ENCODE data around the gene GIMAP2.

Gene GIMAP2

GRCh38 chr7:150686030-150686631 lies 625 bp downstream of the GIMAP2 start:
- no peak for DNase-seq (ENCODE audit: low read depth, low spot score)
- Histone ChIP-seq H3K27me3 (ENCODE audit: insufficient read depth, insufficient read length) (peaks cover 7% of the 10 kb centered on the region), H3K4me1 (ENCODE audit: insufficient read depth, insufficient read length) (no peaks in the 10 kb centered on the region), H3K9me3 (ENCODE audit: insufficient read depth, low read length) (no peaks in the 10 kb centered on the region), H3K4me3 (ENCODE audit: insufficient read length, low read depth) (no peak overlapping the region), H3K9ac (ENCODE audit: insufficient read length, low read depth) (no peak overlapping the region), H3K36me3 (ENCODE audit: insufficient read depth, insufficient read length, low read length) (no peaks in the 10 kb centered on the region)
- TF ChIP-seq ZNF274 (IDR thresholded peaks at IDR 0.05; ENCODE audit: low read depth, low read length): no peak
- TF ChIP-seq SUZ12 (IDR thresholded peaks at IDR 0.05; ENCODE audit: extremely low read depth, insufficient read depth, insufficient read length): no peak
- TF ChIP-seq YY1 (IDR thresholded peaks at IDR 0.05; ENCODE audit: insufficient read depth, insufficient read length): no peak

GRCh38 chr7:150688630-150689029 lies 3.1 kb downstream of the GIMAP2 start:
- no peak for DNase-seq (ENCODE audit: low read depth, low spot score)
- Histone ChIP-seq H3K9me3 (ENCODE audit: insufficient read depth, low read length) (no peaks in the 10 kb centered on the region), H3K36me3 (ENCODE audit: insufficient read depth, insufficient read length, low read length) (no peaks in the 10 kb centered on the region), H3K9ac (ENCODE audit: insufficient read length, low read depth) (no peak overlapping the region), H3K4me3 (ENCODE audit: insufficient read length, low read depth) (no peak overlapping the region), H3K27me3 (ENCODE audit: insufficient read depth, insufficient read length) (peaks cover 14% of the 10 kb centered on the region), H3K4me1 (ENCODE audit: insufficient read depth, insufficient read length) (no peaks in the 10 kb centered on the region)
- TF ChIP-seq SUZ12 (IDR thresholded peaks at IDR 0.05; ENCODE audit: extremely low read depth, insufficient read depth, insufficient read length) (no peak), ZNF274 (IDR thresholded peaks at IDR 0.05; ENCODE audit: low read depth, low read length) (no peak), YY1 (IDR thresholded peaks at IDR 0.05; ENCODE audit: insufficient read depth, insufficient read length) (no peak)

- Histone ChIP-seq H3K4me1 (ENCODE audit: insufficient read depth, insufficient read length) (no peaks in the 10 kb centered on the region), H3K27me3 (ENCODE audit: insufficient read depth, insufficient read length) (peaks cover 63% of the 10 kb centered on the region), H3K9me3 (ENCODE audit: insufficient read depth, low read length) (no peaks in the 10 kb centered on the region), H3K36me3 (ENCODE audit: insufficient read depth, insufficient read length, low read length) (no peaks in the 10 kb centered on the region), H3K4me3 (ENCODE audit: insufficient read length, low read depth) (no peak overlapping the region), H3K9ac (ENCODE audit: insufficient read length, low read depth) (no peak overlapping the region)
- no peak for TF ChIP-seq YY1 (IDR thresholded peaks at IDR 0.05; ENCODE audit: insufficient read depth, insufficient read length)
- TF ChIP-seq ZNF274 (IDR thresholded peaks at IDR 0.05; ENCODE audit: low read depth, low read length): no peak
- no peak for TF ChIP-seq SUZ12 (IDR thresholded peaks at IDR 0.05; ENCODE audit: extremely low read depth, insufficient read depth, insufficient read length)
- DNase-seq (ENCODE audit: low read depth, low spot score): no peak
Measured at GRCh38 chr7:150695654-150696053, 10.1 kb downstream of the GIMAP2 start.

- H3K4me1 ChIP-seq (ENCODE audit: insufficient read depth, insufficient read length): no peaks in the 10 kb centered on the region
- no peaks in the 10 kb centered on the region for H3K36me3 ChIP-seq (ENCODE audit: insufficient read depth, insufficient read length, low read length)
- DNase-seq (ENCODE audit: low read depth, low spot score): no peak
- no peak for TF ChIP-seq YY1 (IDR thresholded peaks at IDR 0.05; ENCODE audit: insufficient read depth, insufficient read length)
- TF ChIP-seq ZNF274 (IDR thresholded peaks at IDR 0.05; ENCODE audit: low read depth, low read length): no peak
- no peak for TF ChIP-seq SUZ12 (IDR thresholded peaks at IDR 0.05; ENCODE audit: extremely low read depth, insufficient read depth, insufficient read length)
- no peak overlapping the region for H3K4me3 ChIP-seq (ENCODE audit: insufficient read length, low read depth)
- H3K9me3 ChIP-seq (ENCODE audit: insufficient read depth, low read length): peaks cover 21% of the 10 kb centered on the region
- H3K27me3 ChIP-seq (ENCODE audit: insufficient read depth, insufficient read length): peaks cover 61% of the 10 kb centered on the region
- H3K9ac ChIP-seq (ENCODE audit: insufficient read length, low read depth): no peak overlapping the region
Measured at GRCh38 chr7:150703209-150703608, 17.7 kb downstream of the GIMAP2 start.

GRCh38 chr7:150715293-150715692 lies 29.8 kb downstream of the GIMAP2 start:
- Histone ChIP-seq H3K36me3 (ENCODE audit: insufficient read depth, insufficient read length, low read length) (no peaks in the 10 kb centered on the region), H3K27me3 (ENCODE audit: insufficient read depth, insufficient read length) (peaks cover 63% of the 10 kb centered on the region), H3K9me3 (ENCODE audit: insufficient read depth, low read length) (no peaks in the 10 kb centered on the region), H3K9ac (ENCODE audit: insufficient read length, low read depth) (no peak overlapping the region), H3K4me1 (ENCODE audit: insufficient read depth, insufficient read length) (no peaks in the 10 kb centered on the region), H3K4me3 (ENCODE audit: insufficient read length, low read depth) (no peak overlapping the region)
- no peak for DNase-seq (ENCODE audit: low read depth, low spot score)
- no peak for TF ChIP-seq ZNF274 (IDR thresholded peaks at IDR 0.05; ENCODE audit: low read depth, low read length)
- no peak for TF ChIP-seq SUZ12 (IDR thresholded peaks at IDR 0.05; ENCODE audit: extremely low read depth, insufficient read depth, insufficient read length)
- no peak for TF ChIP-seq YY1 (IDR thresholded peaks at IDR 0.05; ENCODE audit: insufficient read depth, insufficient read length)

- no peak for TF ChIP-seq ZNF274 (IDR thresholded peaks at IDR 0.05; ENCODE audit: low read depth, low read length)
- Histone ChIP-seq H3K27me3 (ENCODE audit: insufficient read depth, insufficient read length) (peaks cover 67% of the 10 kb centered on the region), H3K4me3 (ENCODE audit: insufficient read length, low read depth) (no peak overlapping the region), H3K4me1 (ENCODE audit: insufficient read depth, insufficient read length) (no peaks in the 10 kb centered on the region), H3K9ac (ENCODE audit: insufficient read length, low read depth) (no peak overlapping the region), H3K9me3 (ENCODE audit: insufficient read depth, low read length) (no peaks in the 10 kb centered on the region), H3K36me3 (ENCODE audit: insufficient read depth, insufficient read length, low read length) (no peaks in the 10 kb centered on the region)
- DNase-seq (ENCODE audit: low read depth, low spot score): no peak
Measured at GRCh38 chr7:150715738-150716137, 30.2 kb downstream of the GIMAP2 start.

GRCh38 chr7:150716368-150716767 lies 30.9 kb downstream of the GIMAP2 start, which contains the start of gene GIMAP1:
GIMAP1 (plus strand) TSS chr7:150716613; CDS start chr7:150719048, 2,435 bp downstream.
- H3K27me3 ChIP-seq (ENCODE audit: insufficient read depth, insufficient read length): peaks cover 73% of the 10 kb centered on the region
- H3K9ac ChIP-seq (ENCODE audit: insufficient read length, low read depth): no peak within 1 kb of the TSS
- TF ChIP-seq ZNF274 (IDR thresholded peaks at IDR 0.05; ENCODE audit: low read depth, low read length) (no peak), SUZ12 (IDR thresholded peaks at IDR 0.05; ENCODE audit: extremely low read depth, insufficient read depth, insufficient read length) (no peak), YY1 (IDR thresholded peaks at IDR 0.05; ENCODE audit: insufficient read depth, insufficient read length) (no peak)
- no peaks in the 10 kb centered on the region for H3K36me3 ChIP-seq (ENCODE audit: insufficient read depth, insufficient read length, low read length)
- H3K4me1 ChIP-seq (ENCODE audit: insufficient read depth, insufficient read length): no peaks in the 10 kb centered on the region
- H3K9me3 ChIP-seq (ENCODE audit: insufficient read depth, low read length): no peaks in the 10 kb centered on the region
- no peak for DNase-seq (ENCODE audit: low read depth, low spot score)
- H3K4me3 ChIP-seq (ENCODE audit: insufficient read length, low read depth): no peak within 1 kb of the TSS

Data from NT2/D1 (cell line).